H1 (cell line): ENCODE results near the gene GALP. TPM values are rescaled to one million over a fixed set of nuclear protein-coding genes. Genes with fewer than 3 reads are reported as not detected.

ENCODE experiments used
- CTCF ChIA-PET: fragments of 300-600 bp; sonication (Branson Sonifier 250); formaldehyde crosslinking; loops from one replicate; lab custom pipeline; 2021; ENCODE audit not compliant: partially characterized antibody; lab: Charles Lee
- POLR2A ChIA-PET: fragments of 300-600 bp; sonication (Branson Sonifier 250); formaldehyde crosslinking; loops from one replicate; lab custom pipeline; 2021; ENCODE audit warnings: inconsistent platforms; ENCODE audit not compliant: partially characterized antibody; lab: Charles Lee
- DNase-seq, 2 experiments: peaks; one replicate each; pipeline versions ENCODE4 v3.0.0 to v3.0.0-alpha.2; 2010 to 2022; ENCODE audit warnings: low spot score in 2 of 2, low read depth in 1 of 2, mixed read lengths in 1 of 2
- FAIRE-seq: peaks from 2 replicates; lab custom pipeline; 2011; peaks lifted over from hg19 to GRCh38; lab: Jason Lieb, UNC
- H2AFZ ChIP-seq: 2 replicates; pipeline ENCODE4 v1.8.1; 2012; ENCODE audit warnings: low read length, inconsistent platforms
- H2AK5ac ChIP-seq: 2 replicates; pipeline ENCODE4 v1.6.1; 2013; ENCODE audit warnings: low read depth, low read length
- H2BK120ac ChIP-seq: replicated peaks from 2 replicates; pipeline ENCODE3; 2013; ENCODE audit warnings: low read depth, low read length, inconsistent platforms
- H2BK12ac ChIP-seq: 2 replicates; pipeline ENCODE4 v1.6.1; 2013; ENCODE audit warnings: low read depth, low read length
- H2BK15ac ChIP-seq: 2 replicates; pipeline ENCODE4 v1.6.1; 2013; ENCODE audit warnings: low read length
- H2BK20ac ChIP-seq: 2 replicates; pipeline ENCODE4 v1.6.1; 2013; ENCODE audit warnings: low read length
- H2BK5ac ChIP-seq: 2 replicates; pipeline ENCODE4 v1.6.1; 2013; ENCODE audit warnings: low read depth, low read length
- H3K14ac ChIP-seq: 2 replicates; pipeline ENCODE4 v1.6.1; 2013; ENCODE audit warnings: inconsistent platforms; ENCODE audit not compliant: insufficient read length
- H3K18ac ChIP-seq: 2 replicates; pipeline ENCODE4 v1.6.1; 2013; ENCODE audit warnings: low read length; ENCODE audit errors: extremely low read depth
- H3K23ac ChIP-seq: 2 replicates; pipeline ENCODE4 v1.6.1; 2013; ENCODE audit warnings: inconsistent platforms; ENCODE audit not compliant: insufficient read length
- H3K23me2 ChIP-seq: 2 replicates; pipeline ENCODE4 v1.6.1; 2013; ENCODE audit warnings: low read depth, low read length
- H3K27ac ChIP-seq: 2 replicates; pipeline ENCODE4 v1.6.1; 2011; ENCODE audit warnings: low read depth, low read length, inconsistent platforms
- H3K27me3 ChIP-seq, 4 experiments: replicated peaks in 1 of 4; 1 replicate in 1 of 4; 2 replicates in 3 of 4; pipeline versions ENCODE4 v1.6.1 to v1.8.1; 2011 to 2013; ENCODE audit warnings: low read length in 3 of 4, mild to moderate bottlenecking in 3 of 4, inconsistent platforms in 2 of 4, mixed read lengths in 2 of 4, moderate library complexity in 1 of 4; ENCODE audit not compliant: control insufficient read depth in 3 of 4, insufficient read depth in 3 of 4; ENCODE audit errors: extremely low read depth in 1 of 4
- H3K36me3 ChIP-seq, 4 experiments: 2 replicates each; pipeline versions ENCODE4 v1.6.1 to v1.8.1; 2011 to 2013; ENCODE audit warnings: mild to moderate bottlenecking in 4 of 4, low read length in 3 of 4, moderate library complexity in 2 of 4, control low read depth in 1 of 4, inconsistent platforms in 1 of 4; ENCODE audit not compliant: insufficient read depth in 4 of 4, control insufficient read depth in 2 of 4
- H3K4ac ChIP-seq: replicated peaks from 2 replicates; pipeline ENCODE3; 2013; ENCODE audit warnings: low read length, low read depth, mixed read lengths, inconsistent platforms; ENCODE audit not compliant: insufficient read length
- H3K4me1 ChIP-seq, 4 experiments: replicated peaks in 1 of 4; 1 replicate in 1 of 4; 2 replicates in 3 of 4; pipeline versions ENCODE4 v1.6.1 to v1.8.1; 2011 to 2013; ENCODE audit warnings: low read length in 3 of 4, inconsistent platforms in 2 of 4, mixed read lengths in 1 of 4; ENCODE audit not compliant: insufficient read depth in 4 of 4, control insufficient read depth in 3 of 4
- H3K4me2 ChIP-seq, 2 experiments: 2 replicates each; pipeline versions ENCODE4 v1.6.1 to v1.8.1; 2011 to 2013; ENCODE audit warnings: low read depth in 2 of 2, low read length in 2 of 2, control low read depth in 1 of 2, inconsistent platforms in 1 of 2, mild to moderate bottlenecking in 1 of 2; ENCODE audit not compliant: insufficient read depth in 1 of 2
- H3K4me3 ChIP-seq, 4 experiments: fragments of 200-600, 300-600 bp in 1 of 4; sonication (generic), shearing (Covaris generic), sonication (Bioruptor Twin) in 1 of 4; 2 replicates each; pipeline versions ENCODE4 v1.5.1 to v1.8.1; 2011 to 2016; ENCODE audit warnings: low read length in 4 of 4, low read depth in 3 of 4, control low read depth in 2 of 4, inconsistent platforms in 2 of 4, mild to moderate bottlenecking in 2 of 4, mixed read lengths in 1 of 4, moderate library complexity in 1 of 4; ENCODE audit not compliant: insufficient read depth in 2 of 4; ENCODE audit errors: extremely low read depth in 1 of 4
- H3K56ac ChIP-seq: replicated peaks from 2 replicates; pipeline ENCODE3; 2013; ENCODE audit warnings: low read depth, mild to moderate bottlenecking, mixed read lengths, low read length, inconsistent platforms; ENCODE audit not compliant: insufficient read length
- H3K79me1 ChIP-seq: 2 replicates; pipeline ENCODE4 v1.6.1; 2013; ENCODE audit warnings: low read depth, low read length, control low read depth
- H3K79me2 ChIP-seq, 2 experiments: 2 replicates each; pipeline versions ENCODE4 v1.6.1 to v1.8.1; 2012 to 2013; ENCODE audit warnings: low read length in 2 of 2, mild to moderate bottlenecking in 2 of 2, inconsistent platforms in 1 of 2; ENCODE audit not compliant: insufficient read depth in 2 of 2, control insufficient read depth in 1 of 2
- H3K9ac ChIP-seq, 4 experiments: replicated peaks in 1 of 4; 1 replicate in 1 of 4; 2 replicates in 3 of 4; pipeline versions ENCODE4 v1.6.1 to v1.8.1; 2011 to 2013; ENCODE audit warnings: low read depth in 3 of 4, low read length in 3 of 4, control low read depth in 2 of 4, mild to moderate bottlenecking in 2 of 4, moderate library complexity in 2 of 4, inconsistent platforms in 1 of 4; ENCODE audit errors: extremely low read depth in 1 of 4
- H3K9me3 ChIP-seq, 2 experiments: 2 replicates each; pipeline versions ENCODE4 v1.6.1 to v1.8.1; 2012 to 2013; ENCODE audit warnings: mild to moderate bottlenecking in 2 of 2, moderate library complexity in 2 of 2, control low read depth in 1 of 2, inconsistent platforms in 1 of 2, low read depth in 1 of 2, low read length in 1 of 2, mixed read lengths in 1 of 2; ENCODE audit not compliant: insufficient read depth in 2 of 2
- H4K20me1 ChIP-seq, 2 experiments: replicated peaks in 1 of 2; 2 replicates each; pipeline versions ENCODE3 to v1.8.1; 2011 to 2013; ENCODE audit warnings: inconsistent platforms in 2 of 2, low read length in 2 of 2, mild to moderate bottlenecking in 1 of 2; ENCODE audit not compliant: insufficient read depth in 2 of 2, control insufficient read depth in 1 of 2
- H4K5ac ChIP-seq: 2 replicates; pipeline ENCODE4 v1.6.1; 2013; ENCODE audit warnings: low read length, low read depth, mixed read lengths, inconsistent platforms; ENCODE audit not compliant: insufficient read length
- H4K8ac ChIP-seq: 2 replicates; pipeline ENCODE4 v1.8.0; 2013; ENCODE audit warnings: mild to moderate bottlenecking, moderate library complexity, low read length, inconsistent platforms; ENCODE audit not compliant: insufficient read depth; ENCODE audit errors: extremely low read depth
- H4K91ac ChIP-seq: replicated peaks from 2 replicates; pipeline ENCODE3; 2013; ENCODE audit warnings: low read length, mixed read lengths, inconsistent platforms; ENCODE audit not compliant: insufficient read length
- BRCA1 ChIP-seq: IDR thresholded peaks from 2 replicates; pipeline ENCODE4 v1.6.1; 2012; ENCODE audit warnings: low read depth, low read length, improper control_type of control experiment
- CBX5 ChIP-seq: fragments of 300-800, 300-1000 bp; sonication (generic); IDR thresholded peaks from 2 replicates; pipeline ENCODE4 v1.7.1; 2016; ENCODE audit warnings: antibody characterized with exemption, low read length, low read depth
- EGR1 ChIP-seq: IDR thresholded peaks from 2 replicates; pipeline ENCODE4 v1.6.1; 2011; ENCODE audit warnings: low read depth, low read length, borderline replicate concordance
- EP300 ChIP-seq, 2 experiments: IDR thresholded peaks; 1 replicate in 1 of 2; 2 replicates in 1 of 2; pipeline ENCODE4 v1.6.1; 2011 to 2012; ENCODE audit warnings: low read depth in 2 of 2, low read length in 2 of 2, mild to moderate bottlenecking in 2 of 2, borderline replicate concordance in 1 of 2, inconsistent platforms in 1 of 2, moderate library complexity in 1 of 2
- KDM4A ChIP-seq: IDR thresholded peaks from one replicate; pipeline ENCODE4 v1.7.1; 2012; ENCODE audit warnings: low read depth, mild to moderate bottlenecking, moderate library complexity, low read length, inconsistent platforms; ENCODE audit not compliant: severe bottlenecking
- MAX ChIP-seq: IDR thresholded peaks from 2 replicates; pipeline ENCODE4 v1.6.1; 2012; ENCODE audit warnings: inconsistent platforms
- RBBP5 ChIP-seq: IDR thresholded peaks from 2 replicates; pipeline ENCODE4 v1.7.1; 2012; ENCODE audit warnings: low read depth, mild to moderate bottlenecking, inconsistent platforms, low read length, moderate library complexity, borderline replicate concordance
- RNF2 ChIP-seq: fragments of 200-900, 300-1000 bp; sonication (generic); IDR thresholded peaks from 2 replicates; pipeline ENCODE4 v1.7.1; 2016; ENCODE audit warnings: borderline replicate concordance, low read depth, mild to moderate bottlenecking, antibody characterized with exemption, low read length; ENCODE audit not compliant: poor library complexity, severe bottlenecking; ENCODE audit errors: missing control alignments
- SAP30 ChIP-seq: fragments of 300-600 bp; sonication (generic); IDR thresholded peaks from 2 replicates; pipeline ENCODE4 v1.7.1; 2012; ENCODE audit warnings: low read length, moderate library complexity, mild to moderate bottlenecking, inconsistent platforms; ENCODE audit not compliant: insufficient read depth, insufficient replicate concordance
- SIN3A ChIP-seq, 2 experiments: IDR thresholded peaks in 1 of 2; conservative IDR thresholded peaks in 1 of 2; 2 replicates each; pipeline ENCODE4 v1.6.1; 2011 to 2012; ENCODE audit warnings: low read length in 2 of 2, improper control_type of control experiment in 1 of 2, low read depth in 1 of 2, mild to moderate bottlenecking in 1 of 2
- TAF1 ChIP-seq: IDR thresholded peaks from 2 replicates; pipeline ENCODE4 v1.6.1; 2011; ENCODE audit warnings: mild to moderate bottlenecking, low read depth, low read length
- TAF7 ChIP-seq: optimal IDR thresholded peaks from 2 replicates; pipeline ENCODE3; 2011; ENCODE audit warnings: low read depth, mild to moderate bottlenecking, inconsistent platforms, low read length, moderate library complexity, borderline replicate concordance
- WGBS, 2 experiments: shearing (Covaris generic) in 1 of 2; methylation state at CpG; one replicate each; pipeline versions ENCODE4 v1.1.6 to v1.1.7; 2013 to 2015; ENCODE audit warnings: low lambda C conversion rate in 2 of 2, mixed read lengths in 2 of 2, inconsistent platforms in 1 of 2, low coverage in 1 of 2, missing lambda C conversion rate in 1 of 2; ENCODE audit not compliant: insufficient replicate concordance in 2 of 2, insufficient coverage in 1 of 2, insufficient read length in 1 of 2; ENCODE audit errors: extremely low coverage in 1 of 2, missing lambda C conversion rate in 1 of 2; 5-methylcytosine and 5-hydroxymethylcytosine counted together
- polyA plus RNA-seq, 7 experiments: library from polyadenylated mRNA; depleted of rRNA in 3 of 7; stranded (reverse) in 5 of 7; unstranded in 2 of 7; fragments of >200 nt in 5 of 7; fragments of 200-250 nt in 2 of 7; gene quantifications; 1 replicate in 5 of 7; 2 replicates in 1 of 7; 4 replicates in 1 of 7; pipeline versions ENCODE4 v1.2.1 to v1.2.3, GENCODE V29; 2011 to 2013; ENCODE audit warnings: missing spikeins in 2 of 7, mixed read lengths in 2 of 7
- total RNA-seq: library from RNA; stranded (reverse); fragmentation: NEBNext Ultra II Directional; extraction: Animal tissue kit (Norgen Biotek cat#: 25700); gene quantifications from 2 replicates; pipeline ENCODE4 v1.2.1, GENCODE V29; 2021

Gene GALP
- total and polyA plus RNA-seq, 2 of the 8 experiments (the other 6 are each of a cell fraction or from before 2014, with no cell fraction given): 0.14 TPM; not detected in 1

GRCh38 chr19:56146904-56147303, 28.9 kb upstream of the GALP start:
- ChIA-PET POLR2A (interaction anchor here (0.6 to 1.8 kb wide), 5 partner anchors 14 to 41 kb away, joined by 3 to 5 read pairs (median 4); partner anchors contain the start of gene ZNF787), CTCF (interaction anchor here (1.1 to 6.5 kb wide), 4 partner anchors 7 to 105 kb away, joined by 3 to 47 read pairs (median 4); no protein-coding TSS in a partner anchor)
- WGBS, 2 experiments: 95% methylated on average over 17 of the region's 31 CpGs; no CpG with 5 or more reads in 1 of the 2 experiments
- Histone ChIP-seq H4K91ac (no peak overlapping the region), H3K79me2 (peaks cover 0 to 38% of the 10 kb centered on the region in 2 experiments; a peak in 2 of 4 replicates), H4K20me1 (peaks cover 3 to 19% of the 10 kb centered on the region in 2 experiments), H3K4me1 (peaks cover 0 to 3% (median 2%) of the 10 kb centered on the region in 4 experiments; a peak in 3 of 7 replicates), H2BK5ac (no peak overlapping the region), H2BK15ac (no peak overlapping the region), H3K56ac (no peak overlapping the region), H3K4me3 (no peak overlapping the region), H3K14ac (no peak overlapping the region), H2AFZ (no peak overlapping the region), H2BK20ac (no peak overlapping the region), H3K23ac (no peak overlapping the region), H3K4ac (no peak overlapping the region), H3K4me2 (no peak overlapping the region), H3K27me3 (no peaks in the 10 kb centered on the region), H3K9me3 (no peaks in the 10 kb centered on the region), H3K79me1 (peaks cover 13% of the 10 kb centered on the region), H3K23me2 (0 out of 2 replicates have a peak, but pooled peaks cover 1% of the 10 kb centered on the region), H4K8ac (no peak overlapping the region), H3K27ac (no peak overlapping the region), H2BK120ac (no peak overlapping the region), H2BK12ac (no peak overlapping the region), H3K18ac (no peak overlapping the region), H3K9ac (no peak overlapping the region), H3K36me3 (peaks cover 0 to 22% (median 7%) of the 10 kb centered on the region in 4 experiments; a peak in 5 of 8 replicates), H4K5ac (no peak overlapping the region), H2AK5ac (no peak overlapping the region)
- DNase-seq (no peak), FAIRE-seq (no peak)
- TF ChIP-seq TAF1 (no peak), SIN3A (conservative IDR thresholded peaks at IDR 0.05 in 1 of 2, IDR thresholded peaks at IDR 0.05 in 1 of 2; ENCODE audit: low read depth in 1 of 2, low read length in 2 of 2) (no peak), TAF7 (no peak), RNF2 (no peak), EP300 (IDR thresholded peaks at IDR 0.05; ENCODE audit: borderline replicate concordance in 1 of 2, low read depth in 2 of 2, low read length in 2 of 2) (no peak), CBX5 (no peak), MAX (no peak), KDM4A (no peak), SAP30 (no peak), EGR1 (no peak), RBBP5 (no peak), BRCA1 (no peak)
